T follicular helper cell (primary cell): ENCODE data around the gene CABP7.

Source experiments
- DNase-seq: peaks from one replicate; pipeline ENCODE4 v3.0.0-alpha.2; 2020; ENCODE audit warnings: low read depth

The CABP7 gene

GRCh38 chr22:29773233-29773632 is 53.4 kb downstream of the CABP7 start:
- no peak for DNase-seq

GRCh38 chr22:29780220-29780619 is 60.4 kb downstream of the CABP7 start:
- DNase-seq, result no peak

DNA sequence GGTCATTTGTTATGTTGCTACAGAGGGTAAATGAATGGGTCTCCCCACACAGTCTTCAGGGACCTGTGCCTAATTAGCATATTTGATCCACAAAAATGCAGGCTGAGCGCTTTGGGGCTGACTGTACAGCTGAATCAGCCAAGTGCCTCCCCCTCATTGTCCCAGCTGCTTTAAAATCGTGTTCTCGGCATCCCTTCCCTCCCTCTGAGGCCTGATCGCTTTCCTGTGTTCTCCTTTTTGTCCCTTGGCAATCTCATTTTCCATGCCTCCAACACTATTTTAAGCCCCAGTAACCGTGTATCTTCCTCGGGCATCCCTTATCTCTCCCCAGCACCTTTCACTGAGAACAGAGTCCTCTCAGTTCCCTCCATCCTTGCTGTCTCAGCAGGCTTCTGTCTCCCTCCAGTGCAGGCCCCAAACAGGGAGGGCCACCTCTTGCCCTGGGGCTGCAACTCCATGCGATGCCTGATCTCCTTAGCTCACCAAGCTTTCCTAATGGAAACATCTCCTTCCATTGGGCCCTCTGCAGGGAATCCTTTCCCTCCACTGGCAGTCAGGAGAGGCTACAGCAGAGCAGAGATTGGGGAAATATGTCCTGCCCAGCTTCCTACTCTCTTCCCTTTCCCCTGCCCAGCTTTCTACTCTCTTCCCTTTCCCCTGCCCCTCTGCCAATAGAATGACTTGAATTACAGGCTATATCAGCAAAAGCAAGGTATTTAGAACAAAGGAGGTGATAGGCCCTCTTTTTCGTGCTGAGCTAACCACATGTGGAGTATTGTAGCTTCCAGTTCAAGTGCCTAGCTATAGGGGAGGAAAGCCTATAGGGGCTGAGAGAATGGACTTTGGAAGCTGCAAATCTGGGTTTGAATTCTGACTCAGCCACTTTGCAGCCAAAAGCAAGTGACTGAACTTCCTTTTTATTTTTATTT is 61.2 kb downstream of the CABP7 start:
- DNase-seq, result no peak
